HG03520 (cell line): ENCODE measurements around the gene TSHR.
"Not testable (repeated sequence)": the region's sequence is repeated elsewhere in the genome, so short reads cannot be mapped to it uniquely, and the experiment has no call there.

ENCODE experiments used
- ATAC-seq: cut with Tn5 transposase; IDR thresholded peaks from one replicate; pipeline ENCODE4 v1.9.1; 2021; ENCODE audit warnings: mild to moderate bottlenecking, moderate library complexity; ENCODE audit not compliant: unreplicated experiment

The TSHR gene

DNA sequence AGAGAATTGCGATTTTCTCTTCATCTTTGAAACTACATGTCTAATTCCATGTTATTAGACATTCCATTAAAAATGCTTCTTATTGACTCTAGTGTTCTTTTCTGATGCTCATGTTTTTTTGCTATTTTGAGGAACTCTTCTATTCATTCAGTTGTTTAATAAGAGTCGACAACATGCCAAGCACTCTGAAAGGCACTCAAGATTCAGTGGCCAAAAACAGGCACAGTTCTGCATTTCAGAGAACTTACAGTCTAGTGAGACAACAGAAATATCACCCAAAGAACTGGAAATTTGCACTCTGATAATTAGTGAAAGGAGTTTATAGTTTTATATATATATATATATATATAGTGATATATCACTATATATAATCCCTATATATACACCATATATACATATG, 111.7 kb downstream of the TSHR start:
- ATAC-seq = no peak

GRCh38 chr14:81068176-81068782, 112.9 kb downstream of the TSHR start:
- no peak for ATAC-seq

DNA sequence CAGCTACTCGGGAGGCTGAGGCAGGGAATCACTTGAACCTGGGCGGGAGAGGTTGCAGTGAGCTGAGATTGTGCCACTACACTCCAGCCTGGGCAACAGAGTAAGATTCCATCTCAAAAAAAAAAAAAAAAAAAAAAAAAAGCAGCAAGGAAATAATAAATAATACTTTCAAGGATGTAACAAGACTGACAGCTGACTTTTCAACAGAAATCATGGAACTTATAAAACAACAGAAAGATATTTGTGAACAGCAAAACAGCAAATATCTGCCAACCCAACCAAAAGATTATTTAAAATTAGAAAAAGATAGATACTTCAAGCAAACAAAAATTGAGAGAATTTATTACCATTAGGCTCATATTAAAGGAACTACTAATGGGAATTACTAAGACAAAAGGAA, 115.1 kb downstream of the TSHR start:
- ATAC-seq = no peak

DNA sequence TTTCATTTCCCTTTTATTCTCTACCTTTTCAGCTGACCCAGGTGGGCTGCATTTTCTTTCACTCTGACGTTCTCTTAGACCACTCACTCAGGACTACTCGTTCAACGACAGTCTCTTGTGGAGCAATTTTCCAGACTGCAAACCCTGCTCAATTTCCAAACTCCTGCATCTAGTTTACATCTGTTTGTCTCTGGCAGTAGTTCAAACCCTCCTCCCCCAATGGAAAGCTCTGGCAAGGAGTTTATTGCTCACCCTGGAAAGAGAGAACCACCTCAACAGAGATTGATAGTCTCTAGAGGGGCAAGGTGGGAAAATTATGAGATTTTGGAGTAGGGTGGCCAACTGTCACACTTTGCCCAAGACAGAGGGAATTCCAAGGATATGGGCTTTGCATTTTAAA, 130.2 kb downstream of the TSHR start:
- ATAC-seq = no peak

- ATAC-seq = no peak
These were observed 131.8 kb downstream of the TSHR start for GRCh38 chr14:81087230-81087629.

GRCh38 chr14:81091139-81091538, 135.7 kb downstream of the TSHR start:
- no peak for ATAC-seq

DNA sequence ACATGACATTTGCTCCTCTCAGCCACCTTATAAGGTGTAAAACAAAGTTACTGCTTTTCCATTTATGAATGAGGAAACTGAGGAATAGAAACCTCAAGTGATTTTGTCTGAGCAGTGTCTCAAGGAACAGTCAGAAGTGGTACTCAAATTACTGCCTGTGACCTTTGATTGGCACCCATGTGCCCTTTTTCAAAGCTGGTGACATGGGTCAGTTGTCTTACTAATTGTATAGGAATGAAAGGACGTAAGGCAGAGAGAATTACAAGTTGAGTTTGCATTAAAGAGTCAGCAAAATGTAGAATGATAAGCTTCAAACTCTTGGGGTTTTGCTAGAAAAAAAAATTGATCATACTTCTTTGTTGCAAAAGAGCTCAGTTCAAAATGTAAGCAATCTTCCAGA, 136.2 kb downstream of the TSHR start:
- ATAC-seq = no peak

DNA sequence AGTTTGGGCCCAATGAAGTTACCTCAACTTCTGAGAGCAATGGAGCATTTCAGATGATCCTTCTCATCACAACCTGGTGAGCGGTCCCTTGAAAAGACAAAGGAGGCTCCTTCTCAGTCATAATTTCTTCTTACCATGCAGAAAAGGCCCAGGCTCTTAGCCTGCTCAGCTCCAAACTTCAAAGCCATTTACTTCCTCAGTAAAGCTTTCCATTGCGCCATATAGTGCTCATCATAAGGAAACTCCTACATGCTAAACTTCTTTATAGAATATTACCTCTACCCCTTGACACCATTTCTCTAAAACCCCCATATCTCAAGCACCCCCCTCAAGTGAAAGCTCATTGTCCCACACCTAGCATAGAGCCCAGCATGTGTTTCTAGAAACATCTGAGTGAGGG, 138.2 kb downstream of the TSHR start:
- ATAC-seq = no peak

DNA sequence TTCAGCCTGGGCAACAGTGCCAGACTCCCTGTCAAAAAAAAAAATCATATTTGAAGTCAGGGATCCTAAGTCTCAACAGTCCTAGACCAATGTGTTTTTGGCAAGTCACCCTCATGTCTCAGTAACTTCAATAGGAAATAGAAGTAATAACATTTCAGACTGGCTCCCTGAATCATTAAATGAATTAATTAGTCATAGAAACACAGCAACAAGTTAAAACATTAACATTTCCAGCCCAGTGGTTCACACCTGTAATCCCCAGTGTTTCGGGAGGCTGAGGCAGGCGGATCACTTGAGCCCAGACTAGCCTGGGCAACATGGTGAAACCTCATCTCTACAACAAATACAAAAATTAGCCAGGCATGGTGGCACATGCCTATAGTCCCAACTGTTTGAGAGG, 140.1 kb downstream of the TSHR start:
- ATAC-seq = no peak

GRCh38 chr14:81096656-81097055, 141.2 kb downstream of the TSHR start:
- no peak for ATAC-seq

- no peak for ATAC-seq
These were observed 146.8 kb downstream of the TSHR start for GRCh38 chr14:81102217-81102616.

- no peak for ATAC-seq
These were observed 148.0 kb downstream of the TSHR start for GRCh38 chr14:81103443-81103842.

- no peak for ATAC-seq
These were observed 150.0 kb downstream of the TSHR start for GRCh38 chr14:81105378-81105777.

DNA sequence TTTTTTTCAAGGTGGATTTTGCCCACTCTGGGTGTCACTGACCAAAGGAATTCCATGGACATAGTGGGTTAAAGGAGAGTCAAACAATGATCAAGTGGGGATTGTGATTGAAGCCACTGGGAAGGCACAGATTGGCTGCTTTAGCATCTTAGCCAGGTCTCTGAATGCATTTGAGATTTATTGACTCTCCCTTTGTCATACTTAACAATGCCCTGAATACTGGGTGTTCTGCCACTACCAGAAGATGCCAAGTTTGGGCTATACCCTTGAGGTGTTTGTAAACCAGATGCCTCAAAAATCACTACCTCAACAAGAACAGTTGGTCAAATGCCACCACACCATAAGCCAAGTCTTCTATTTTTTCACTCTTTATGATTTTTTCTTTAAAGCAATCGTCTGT, 150.5 kb downstream of the TSHR start:
- no peak for ATAC-seq

DNA sequence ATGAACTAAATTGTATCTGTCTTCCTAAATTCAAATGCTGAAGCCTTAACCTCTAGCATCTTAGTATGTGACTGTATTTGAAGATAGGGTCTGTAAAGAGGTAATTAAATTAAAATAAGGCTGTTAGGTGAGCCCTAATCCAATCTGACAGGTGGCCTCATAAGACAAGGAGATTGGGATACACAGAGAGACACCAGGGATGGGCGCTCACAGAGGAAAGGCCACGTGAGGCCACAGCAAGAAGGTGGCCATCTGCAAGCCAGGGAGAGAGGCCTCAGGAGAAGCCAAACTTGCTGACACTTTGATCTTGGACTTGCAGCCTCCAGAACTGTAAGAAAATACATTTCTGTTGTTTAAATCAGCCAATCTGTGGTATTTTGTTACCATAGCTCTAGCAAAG, 154.8 kb downstream of the TSHR start:
- no peak for ATAC-seq

DNA sequence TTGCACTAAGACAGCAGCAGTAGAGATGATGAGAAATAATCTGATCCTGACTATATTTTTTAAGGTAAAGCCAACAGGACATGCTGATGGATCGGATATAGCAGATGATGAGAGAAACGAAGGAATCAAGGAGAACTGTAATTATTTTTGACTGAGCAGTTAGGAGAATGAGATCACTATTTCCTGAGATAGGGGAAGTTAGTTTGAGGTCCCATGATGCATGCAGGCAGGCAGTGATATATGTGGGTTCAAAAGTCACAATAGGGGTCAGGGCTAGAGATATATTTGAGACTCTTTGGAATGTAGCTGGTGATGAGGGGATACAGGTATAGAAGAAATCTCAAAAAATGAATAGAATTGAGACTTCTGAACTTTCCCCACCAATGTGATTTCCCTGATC, 157.8 kb downstream of the TSHR start:
- no peak for ATAC-seq

DNA sequence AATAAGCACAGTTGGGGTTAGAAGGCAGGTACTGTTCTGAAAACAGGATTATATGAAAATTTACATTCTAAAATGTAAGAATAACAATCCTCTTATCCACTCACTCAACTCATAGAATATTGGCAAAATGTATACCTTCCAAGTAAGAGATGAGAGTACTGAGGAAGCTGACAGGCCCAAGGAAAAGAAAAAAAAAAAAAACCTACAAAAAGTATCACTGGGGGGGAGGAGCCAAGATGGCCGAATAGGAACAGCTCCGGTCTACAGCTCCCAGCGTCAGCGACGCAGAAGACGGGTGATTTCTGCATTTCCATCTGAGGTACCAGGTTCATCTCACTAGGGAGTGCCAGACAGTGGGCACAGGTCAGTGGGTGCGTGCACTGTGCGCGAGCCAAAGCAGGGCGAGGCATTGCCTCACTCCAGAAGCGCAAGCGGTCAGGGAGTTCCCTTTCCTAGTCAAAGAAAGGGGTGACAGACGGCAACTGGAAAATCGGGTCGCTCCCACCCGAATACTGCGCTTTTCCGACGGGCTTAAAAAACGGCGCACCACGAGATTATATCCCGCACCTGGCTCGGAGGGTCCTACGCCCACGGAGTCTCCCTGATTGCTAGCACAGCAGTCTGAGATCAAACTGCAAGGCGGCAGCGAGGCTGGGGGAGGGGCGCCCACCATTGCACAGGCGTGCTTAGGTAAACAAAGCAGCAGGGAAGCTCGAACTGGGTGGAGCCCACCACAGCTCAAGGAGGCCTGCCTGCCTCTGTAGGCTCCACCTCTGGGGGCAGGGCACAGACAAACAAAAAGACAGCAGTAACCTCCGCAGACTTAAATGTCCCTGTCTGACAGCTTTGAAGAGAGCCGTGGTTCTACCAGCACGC, 158.8 kb downstream of the TSHR start:
- not testable (repeated sequence) for ATAC-seq

- no peak for ATAC-seq
These were observed 165.1 kb downstream of the TSHR start for GRCh38 chr14:81120501-81120900.

GRCh38 chr14:81122326-81122725, 166.9 kb downstream of the TSHR start:
- ATAC-seq = peak; percentile 99

- no peak for ATAC-seq
These were observed 168.4 kb downstream of the TSHR start for GRCh38 chr14:81123811-81124210.

- ATAC-seq = no peak
These were observed 170.1 kb downstream of the TSHR start for GRCh38 chr14:81125536-81125935.

GRCh38 chr14:81127785-81128184, 172.4 kb downstream of the TSHR start:
- no peak for ATAC-seq

GRCh38 chr14:81129242-81129641, 173.8 kb downstream of the TSHR start:
- no peak for ATAC-seq
